GM21825 (cell line): ENCODE measurements around the gene RAD51AP1.
A peak's percentile ranks its signal among the peaks of the same experiment; 100 is the strongest.

Experiments
- ATAC-seq: cut with Tn5 transposase; IDR thresholded peaks from one replicate; pipeline ENCODE4 v1.9.1; 2021; ENCODE audit warnings: mild to moderate bottlenecking, moderate library complexity; ENCODE audit not compliant: unreplicated experiment

Gene RAD51AP1

DNA sequence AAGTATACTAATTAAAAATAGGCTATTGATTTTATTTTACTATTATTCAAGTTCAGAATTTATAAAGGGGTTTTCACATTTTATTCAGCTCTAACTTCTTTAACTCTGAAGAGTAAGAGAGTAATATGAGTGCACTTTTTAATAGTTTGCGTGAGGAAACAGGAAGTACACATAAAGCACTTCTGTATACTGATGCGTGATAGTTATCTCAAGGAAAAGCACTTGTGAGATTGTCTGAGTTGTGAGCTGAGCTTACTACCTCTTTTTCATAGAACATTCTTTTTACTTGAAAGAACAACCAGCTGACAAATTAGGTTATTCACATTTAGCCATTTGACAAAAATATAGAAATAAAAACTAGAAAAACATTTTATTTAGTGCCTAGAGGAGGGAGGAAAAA is 1.9 kb downstream of the RAD51AP1 start:
- ATAC-seq, result no peak

DNA sequence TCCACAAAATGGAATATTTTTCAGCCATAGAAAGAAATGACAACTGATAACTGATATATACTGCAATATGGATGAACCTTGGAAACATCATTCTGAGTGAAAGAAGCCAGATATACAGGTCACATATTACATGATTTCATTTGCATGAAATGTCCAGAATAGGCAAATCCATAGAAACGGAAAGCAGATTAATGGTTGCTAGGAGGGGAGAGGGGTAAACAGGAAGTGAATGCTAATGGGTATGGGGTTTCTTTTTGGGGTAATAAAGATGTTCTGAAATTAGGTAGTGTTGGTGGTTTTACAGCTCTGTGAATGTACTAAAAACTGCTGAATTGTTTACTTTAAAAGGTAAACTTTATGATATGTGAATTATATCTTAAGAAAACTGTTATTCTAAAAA is 6.5 kb downstream of the RAD51AP1 start:
- ATAC-seq, result no peak

DNA sequence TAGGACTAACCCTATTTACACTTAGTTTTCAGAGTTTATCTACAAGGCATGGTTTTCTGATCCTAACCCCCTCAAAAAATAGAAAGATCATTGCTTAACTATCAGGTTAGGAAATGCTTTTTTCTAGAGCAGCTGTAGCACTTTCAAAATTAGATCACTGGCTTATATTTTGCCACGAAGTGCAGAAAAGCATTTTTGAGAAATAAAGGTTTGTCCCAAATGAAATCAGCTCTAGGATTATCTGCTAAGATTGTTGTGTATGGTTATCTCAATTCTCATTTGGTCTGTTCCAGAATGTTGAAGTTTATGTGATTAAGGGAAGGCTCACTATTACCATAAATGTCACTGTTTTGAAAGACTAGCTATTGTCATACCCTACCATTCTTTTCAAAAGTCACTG is 13.5 kb downstream of the RAD51AP1 start:
- no peak for ATAC-seq

DNA sequence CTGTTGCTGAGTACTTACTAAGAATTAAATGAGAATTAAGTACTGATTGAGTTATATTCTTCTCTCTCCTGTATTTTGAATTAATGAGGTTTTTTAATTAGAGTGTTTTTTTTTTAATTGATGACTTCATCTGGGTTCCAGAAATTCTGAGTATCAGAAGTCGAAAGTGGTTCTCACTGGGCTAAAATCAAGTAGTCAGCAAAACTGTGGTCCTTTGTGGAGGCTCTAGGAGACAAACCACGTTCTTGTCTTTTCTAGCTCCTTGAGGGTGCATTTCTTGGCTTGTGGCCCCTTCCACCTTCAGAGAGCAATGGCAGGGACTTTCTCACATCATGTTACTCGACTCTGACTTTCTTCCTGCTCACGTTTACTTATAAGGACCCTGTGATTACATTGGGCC is 15.3 kb downstream of the RAD51AP1 start:
- ATAC-seq, result no peak

DNA sequence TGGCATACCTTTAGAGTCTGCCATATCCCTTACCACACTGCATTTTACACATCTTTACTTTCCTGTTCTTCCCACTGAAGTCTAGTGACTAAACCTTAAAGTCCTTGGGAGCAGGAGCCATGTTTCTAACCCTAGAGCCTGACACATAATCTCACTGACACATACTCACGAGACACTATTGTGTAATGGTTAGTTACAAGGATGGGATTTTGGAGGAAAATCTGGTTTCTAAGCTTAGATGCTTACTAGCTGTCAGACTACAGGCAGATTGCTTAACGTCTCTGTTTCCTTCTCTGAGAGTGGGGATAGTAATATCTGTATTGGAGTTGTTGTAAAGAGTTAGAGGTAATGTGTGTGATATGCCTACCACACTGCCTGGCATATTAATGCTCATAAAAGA is 17.1 kb downstream of the RAD51AP1 start:
- no peak for ATAC-seq

DNA sequence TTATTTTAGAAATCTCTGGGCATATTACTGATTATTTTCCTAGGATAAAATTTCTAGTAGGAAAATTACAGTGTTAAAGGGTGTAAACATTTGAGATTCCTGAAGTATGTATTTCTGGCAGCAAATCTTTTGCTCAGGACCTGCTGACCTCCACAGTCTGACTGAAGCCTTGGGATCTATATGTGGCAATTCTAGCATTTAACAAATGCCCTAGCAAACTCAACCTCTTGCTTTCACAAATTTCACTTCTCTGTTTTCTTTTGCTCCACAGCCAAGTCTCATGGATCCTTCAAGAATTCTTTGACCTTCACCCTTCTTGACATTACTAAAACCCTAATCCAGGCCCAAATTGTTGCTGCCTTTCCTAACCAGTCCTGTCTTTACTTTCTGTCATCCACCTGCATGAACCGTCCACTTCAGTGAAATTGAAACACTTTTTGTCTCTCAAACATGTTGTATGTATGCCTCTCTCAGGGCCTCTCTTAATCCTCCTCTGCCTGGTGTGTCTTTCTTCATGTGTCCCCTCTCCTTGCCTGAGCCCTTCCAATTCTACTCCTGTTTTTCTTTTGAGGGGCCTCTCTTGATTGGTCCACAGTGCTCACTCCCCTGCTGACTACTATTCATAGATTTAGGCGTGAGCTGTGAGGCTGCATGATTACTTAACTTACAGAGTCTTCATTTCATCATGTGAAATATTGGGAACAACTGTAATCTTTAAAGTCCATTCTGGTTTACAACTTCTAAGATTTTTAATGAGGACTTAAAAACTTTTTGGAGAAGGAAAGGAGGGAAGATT is 18.2 kb downstream of the RAD51AP1 start:
- no peak for ATAC-seq

DNA sequence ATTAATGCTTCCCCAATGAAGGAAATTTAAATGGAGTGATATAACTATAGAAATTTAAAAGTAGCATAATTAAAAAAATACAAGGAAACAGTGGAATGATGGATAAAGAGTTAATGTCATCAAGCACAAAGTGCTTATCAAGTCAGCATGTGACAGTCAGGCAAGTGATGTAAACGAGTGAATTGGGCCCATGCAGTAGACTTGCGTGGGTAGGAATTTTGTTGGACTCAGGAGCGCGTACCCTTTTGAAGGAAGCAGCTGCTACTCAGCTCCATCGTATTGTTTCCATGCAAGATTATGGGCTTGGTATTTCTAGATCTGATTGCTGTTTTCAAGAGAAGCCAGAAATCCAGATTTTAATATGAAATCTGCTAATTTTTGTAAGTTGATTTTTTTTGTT is 18.9 kb downstream of the RAD51AP1 start:
- ATAC-seq, result no peak

DNA sequence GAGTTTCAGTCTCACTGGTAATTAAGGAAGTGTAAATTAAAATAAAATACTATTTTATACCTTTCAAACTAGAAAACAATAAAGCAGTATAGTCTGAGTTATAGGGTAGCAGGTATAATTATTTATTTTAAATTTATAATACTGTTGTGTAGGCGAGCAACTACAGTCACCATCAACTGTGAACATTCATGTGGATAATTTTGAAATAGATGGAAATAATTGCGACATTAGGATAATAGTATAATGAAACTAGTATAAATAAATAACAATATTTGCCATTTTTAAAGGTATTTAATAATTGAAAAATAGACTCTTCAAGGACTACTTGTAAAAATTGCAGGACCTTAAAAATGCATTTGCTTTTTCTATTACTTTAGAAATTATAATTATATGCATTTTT is 19.5 kb downstream of the RAD51AP1 start:
- ATAC-seq, result no peak

DNA sequence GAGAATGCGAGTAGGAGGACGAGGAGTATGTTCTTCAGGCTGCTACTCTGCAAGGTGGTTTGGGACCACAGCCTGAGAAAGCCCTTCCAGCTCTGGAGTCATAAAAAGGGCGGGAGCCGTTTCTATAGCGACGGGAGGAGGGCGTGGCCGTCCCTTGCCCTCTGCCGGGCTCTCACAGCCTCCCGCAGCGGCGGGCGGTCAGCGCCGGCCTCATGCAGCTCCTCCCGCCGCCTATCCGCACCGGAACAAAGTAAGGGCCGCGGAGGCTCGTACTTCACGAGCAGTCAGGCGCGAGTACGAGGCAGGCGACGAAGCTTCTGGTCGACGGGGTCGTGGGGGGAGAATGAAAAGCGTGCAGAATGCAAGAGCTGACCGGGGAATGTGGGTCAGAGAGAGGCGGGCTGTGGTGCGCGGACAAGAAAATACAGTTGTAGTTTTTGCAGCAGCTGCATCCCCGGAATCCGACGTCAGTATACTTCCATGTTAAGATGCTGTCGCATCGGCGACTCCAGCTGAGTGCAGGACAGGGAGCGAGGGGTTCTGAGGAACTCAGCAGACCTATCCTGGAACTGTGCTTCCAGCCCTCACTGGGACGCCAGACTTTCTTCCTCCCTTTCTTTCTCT is 23.5 kb downstream of the RAD51AP1 start, which contains the start of gene DYRK4:
TSS of gene DYRK4 (plus strand) at position 175 of the 624 bp plus-strand sequence. CDS start at position 213, 38 bp downstream.
- no peak for ATAC-seq

DNA sequence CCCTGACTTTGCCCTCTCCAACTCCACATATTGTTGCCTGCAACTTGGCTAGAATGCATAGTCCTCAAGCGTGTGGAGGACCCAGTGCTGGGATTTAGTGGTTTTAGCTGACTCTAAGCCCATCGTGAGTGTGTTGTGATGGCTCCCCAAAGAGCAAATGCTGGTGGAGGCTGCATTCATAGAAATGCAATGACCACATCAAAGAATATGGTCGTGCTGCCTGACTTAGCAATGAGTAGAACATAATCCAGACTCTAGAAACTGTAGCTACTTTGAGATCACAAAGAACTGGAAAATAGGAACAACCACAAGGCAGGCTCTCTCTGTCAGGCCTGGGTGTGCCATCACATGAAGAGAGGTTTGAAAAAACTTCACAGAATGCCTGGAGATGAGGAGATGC is 24.6 kb downstream of the RAD51AP1 start:
- ATAC-seq, result no peak

DNA sequence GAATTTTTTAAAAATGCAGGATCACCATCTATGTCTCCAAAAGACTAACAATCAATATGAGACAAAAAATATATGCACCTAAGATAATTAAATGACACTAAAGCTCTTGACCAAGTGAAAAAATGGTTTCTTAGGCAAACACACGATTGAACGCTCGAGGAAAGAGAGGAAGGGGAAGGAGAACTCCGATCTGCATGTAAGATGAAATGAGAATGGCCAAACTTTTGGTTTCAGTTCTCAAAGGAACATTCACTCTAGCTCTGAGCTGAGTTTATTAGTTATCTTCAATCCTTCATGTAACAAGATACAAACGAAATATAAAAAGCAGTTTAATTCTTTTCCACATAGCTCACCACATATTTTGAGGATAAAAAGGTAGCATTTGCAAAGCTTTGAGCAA is 26.1 kb downstream of the RAD51AP1 start:
- ATAC-seq, result no peak

DNA sequence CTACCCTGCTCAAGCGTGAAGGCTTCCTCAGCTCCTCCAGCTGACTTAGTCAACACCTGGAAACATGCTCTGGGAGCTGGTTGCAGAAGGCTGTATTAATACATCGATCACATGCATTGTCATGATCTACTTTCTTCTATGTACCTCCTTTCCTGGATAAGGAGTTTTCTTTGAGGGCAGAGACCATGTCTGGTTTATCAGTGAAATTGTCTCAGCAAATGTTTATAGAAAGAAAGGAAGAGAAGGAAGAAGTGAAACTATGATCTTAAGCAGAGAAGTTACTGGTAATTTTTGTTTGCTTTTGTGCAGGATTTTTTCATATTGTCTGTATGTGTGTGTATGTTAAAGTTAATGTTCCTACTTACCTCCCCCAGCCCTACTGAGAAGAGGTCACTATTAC is 27.8 kb downstream of the RAD51AP1 start:
- ATAC-seq, result no peak

DNA sequence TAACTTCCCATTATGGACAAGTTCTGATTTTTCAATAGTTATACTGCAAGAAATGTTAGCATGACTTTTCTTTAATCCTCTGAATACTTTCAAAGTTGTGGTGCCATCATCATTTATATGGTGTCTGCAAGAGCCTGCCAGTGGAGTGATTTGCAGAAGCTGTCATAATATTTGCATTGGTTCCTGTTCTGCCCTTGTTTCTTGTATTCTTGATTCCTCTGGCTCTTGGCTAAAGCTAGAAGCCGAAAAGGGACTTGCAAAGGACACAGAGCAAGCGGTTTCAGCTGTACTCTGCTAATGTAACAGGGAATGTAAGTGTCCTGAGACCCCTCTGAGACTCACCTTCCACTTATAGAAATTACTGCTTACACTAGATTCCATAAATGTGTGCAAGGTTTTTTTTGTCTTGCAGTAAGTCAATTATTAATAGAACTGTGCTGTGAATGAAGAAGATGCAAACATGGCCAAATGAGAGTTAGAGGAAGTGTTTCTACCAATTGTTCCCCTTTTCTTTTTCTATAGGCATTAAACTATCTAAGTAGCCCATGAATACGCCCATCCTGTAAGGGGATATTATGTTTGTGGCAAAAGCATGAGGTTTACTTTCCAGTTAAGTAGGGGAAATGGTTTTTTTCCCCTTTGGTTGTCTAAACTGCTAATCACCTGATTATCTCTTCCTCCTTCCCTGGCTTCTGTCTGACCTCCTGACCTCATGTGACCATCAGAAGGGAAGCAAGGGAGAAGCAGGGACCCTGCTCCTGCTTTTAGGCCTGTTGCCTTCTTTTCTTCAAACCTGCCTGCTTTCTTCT is 28.6 kb downstream of the RAD51AP1 start:
- ATAC-seq, result peak; percentile 44

DNA sequence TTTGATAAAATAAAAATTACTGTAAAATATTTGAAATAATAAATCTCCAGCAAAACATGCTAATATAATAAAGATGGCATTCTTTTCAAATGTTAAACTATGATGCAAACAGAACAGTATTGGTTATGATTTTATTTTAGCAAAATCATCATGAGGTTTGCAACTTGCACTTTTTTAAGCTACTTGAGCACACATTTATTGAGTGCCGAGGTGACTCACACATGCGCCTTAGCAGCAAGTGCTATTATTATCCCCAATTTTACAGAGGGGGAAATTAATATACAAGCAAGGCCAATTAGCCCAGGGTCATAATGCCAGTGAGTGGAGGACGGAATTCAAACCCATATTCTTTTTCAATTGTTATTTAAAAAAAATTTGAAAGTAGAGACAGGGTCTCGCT is 30.6 kb downstream of the RAD51AP1 start:
- ATAC-seq, result no peak

DNA sequence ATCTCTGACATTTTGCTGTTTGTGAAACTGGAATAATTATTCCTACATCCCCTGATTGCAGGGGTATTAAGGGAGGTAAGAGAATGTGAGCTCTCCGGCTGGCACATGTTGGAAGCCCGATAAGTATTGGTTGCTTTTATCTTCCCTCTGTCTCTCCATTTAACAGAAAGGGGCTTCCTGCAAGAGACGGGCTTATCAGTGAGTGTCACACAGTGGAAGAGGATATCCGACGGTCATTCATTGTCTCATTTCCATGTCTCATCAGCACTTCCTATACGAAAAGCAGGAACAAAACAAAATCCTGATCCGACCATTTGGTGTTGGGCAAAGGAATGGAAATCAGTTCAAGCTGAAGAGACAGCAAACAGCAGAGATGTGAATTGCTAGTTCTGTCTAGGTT is 34.0 kb downstream of the RAD51AP1 start:
- no peak for ATAC-seq

DNA sequence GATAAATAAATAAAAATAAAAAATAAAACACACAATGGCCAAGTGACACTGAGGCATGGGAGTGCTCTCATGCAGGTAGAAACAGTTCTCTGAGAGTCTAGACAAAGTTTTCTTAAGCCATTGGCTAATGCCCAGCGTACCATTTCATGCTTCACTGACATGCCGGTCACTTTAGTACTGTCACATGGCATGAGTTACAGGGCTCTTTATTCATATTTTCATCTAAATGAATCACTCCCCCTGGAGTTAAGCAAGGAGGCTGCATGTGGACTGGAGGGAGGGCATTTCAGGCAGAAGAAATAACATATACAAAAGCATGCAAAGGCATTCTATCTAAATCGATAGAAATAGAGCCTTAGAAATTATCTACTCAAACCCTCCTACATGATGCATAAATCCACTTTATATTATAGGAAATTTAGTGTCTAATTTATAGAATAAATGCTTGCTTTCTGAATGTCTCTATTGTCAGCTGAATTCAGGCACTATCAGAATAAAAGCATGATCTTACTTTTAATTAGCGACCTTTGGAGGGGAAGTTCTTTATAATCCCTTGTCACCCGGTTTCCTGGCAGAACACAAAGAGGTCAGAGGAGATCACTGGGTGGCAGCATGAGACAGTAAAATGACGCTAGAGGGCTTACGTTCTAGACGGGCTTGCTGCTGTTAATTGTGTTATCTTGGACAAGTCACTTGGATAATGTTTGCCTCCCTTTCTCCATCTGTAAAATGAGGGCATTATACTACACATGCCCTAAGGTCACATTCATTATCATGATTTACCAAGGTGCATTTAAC is 40.8 kb downstream of the RAD51AP1 start:
- ATAC-seq, result no peak

DNA sequence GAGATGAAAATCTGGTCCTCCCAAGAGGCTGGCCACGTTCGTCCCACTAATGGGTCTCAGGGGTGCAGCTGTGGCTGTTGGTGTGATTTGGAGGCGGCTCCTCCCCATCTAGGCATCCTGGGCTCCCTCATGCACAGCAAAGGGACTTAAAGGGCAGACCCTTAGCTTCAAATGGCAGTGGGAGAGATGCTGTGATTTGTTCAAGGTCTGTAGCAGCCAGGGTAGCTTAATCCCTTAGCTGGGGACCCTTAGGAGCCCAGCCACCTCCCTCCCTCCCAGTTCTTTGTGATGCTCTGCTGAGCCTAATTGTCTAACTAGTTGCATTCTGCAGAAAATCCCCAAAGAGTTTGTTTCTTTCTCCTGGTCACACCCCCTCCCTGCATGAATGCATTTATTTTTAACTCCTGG is 41.6 kb downstream of the RAD51AP1 start:
- no peak for ATAC-seq

DNA sequence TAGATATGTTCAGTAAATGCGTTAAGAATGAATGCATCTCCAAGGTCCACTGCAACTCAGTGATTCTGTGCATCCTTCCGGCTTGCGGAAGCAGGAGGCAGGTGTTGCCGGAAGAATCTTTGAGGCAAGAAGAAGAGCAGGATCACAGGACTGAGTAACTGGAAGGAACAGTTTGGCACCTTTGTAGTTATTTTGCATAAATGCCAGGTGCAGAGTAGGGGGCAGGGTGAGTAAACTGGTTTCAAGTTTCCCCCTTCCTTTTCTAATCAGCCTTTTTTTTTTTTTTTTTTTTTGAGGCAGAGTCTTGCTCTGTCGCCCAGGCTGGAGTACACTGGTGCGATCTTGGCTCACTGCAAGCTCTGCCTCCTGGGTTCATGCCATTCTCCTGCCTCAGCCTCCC is 45.6 kb downstream of the RAD51AP1 start:
- no peak for ATAC-seq

DNA sequence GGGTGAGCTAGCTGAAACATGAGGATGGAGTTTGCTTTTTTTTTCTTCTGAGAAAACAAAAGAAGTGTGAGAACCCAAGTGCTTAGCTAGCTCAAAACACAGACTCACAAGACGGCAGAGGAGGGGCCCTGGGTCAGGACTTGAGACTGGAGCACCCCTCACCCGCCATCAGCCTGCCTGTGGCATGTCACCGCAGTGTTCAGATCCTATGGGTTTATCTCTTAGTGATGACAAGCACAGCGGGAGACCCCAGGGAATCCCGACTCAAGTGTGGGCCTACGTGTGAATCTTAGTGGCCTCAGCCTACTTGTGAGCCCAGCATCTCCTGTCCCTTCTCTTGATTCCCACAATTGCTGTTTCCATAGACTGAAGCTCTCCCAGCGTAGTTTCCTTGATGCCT is 46.2 kb downstream of the RAD51AP1 start:
- no peak for ATAC-seq

DNA sequence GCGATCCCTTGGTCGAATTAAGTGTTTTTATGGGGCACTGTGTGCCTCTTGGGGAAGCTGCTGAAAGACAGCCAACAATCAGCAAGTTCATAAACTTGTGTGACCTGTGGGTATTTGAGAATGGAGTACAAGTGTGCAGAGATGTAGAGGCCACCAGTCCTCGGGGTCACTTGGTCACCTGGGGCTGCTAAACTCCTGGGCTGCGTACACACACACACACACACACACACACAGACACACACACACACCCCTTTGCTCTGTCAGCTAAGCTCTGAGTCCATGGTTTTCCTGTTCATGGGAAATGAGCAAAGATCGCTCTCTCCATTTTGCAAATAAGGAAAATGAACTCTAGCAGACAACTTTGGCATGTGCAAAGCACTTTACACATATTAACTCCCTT is 47.8 kb downstream of the RAD51AP1 start:
- no peak for ATAC-seq

DNA sequence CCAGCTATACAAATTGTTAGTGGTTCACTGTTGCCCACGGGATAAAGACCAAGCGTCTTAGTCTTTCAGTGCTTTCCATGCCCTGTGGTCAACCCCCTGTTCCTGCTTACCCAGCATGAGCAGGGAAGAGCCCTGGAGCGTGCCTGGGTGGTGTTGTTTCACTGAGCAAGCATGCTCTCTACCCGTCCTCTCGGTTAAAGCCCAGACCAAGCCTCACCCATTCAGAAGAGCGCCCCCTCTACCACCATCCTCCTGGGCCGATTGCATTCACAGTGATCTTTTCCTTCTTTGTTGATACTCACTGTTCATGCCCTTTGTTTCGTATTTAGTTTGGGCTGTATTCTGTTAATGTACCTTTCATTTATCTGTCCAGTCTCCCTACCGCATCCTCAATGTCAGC is 48.4 kb downstream of the RAD51AP1 start:
- no peak for ATAC-seq
